ENCODE measurements around the gene SKI.
A peak's percentile ranks its signal among the peaks of the same experiment; 100 is the strongest.

Gene SKI

GRCh38 chr1:2188336-2188735, 39.8 kb upstream of the SKI start:
- H3F3A ChIP-seq (ENCODE audit: control insufficient read depth, insufficient read depth), result no peaks in the 10 kb centered on the region
- H3K79me2 ChIP-seq (ENCODE audit: control insufficient read depth, low read length), result no peaks in the 10 kb centered on the region
- H4K20me1 ChIP-seq (ENCODE audit: control insufficient read depth, insufficient read depth, low read depth, low read length), result no peaks in the 10 kb centered on the region
- no peaks in the 10 kb centered on the region for H3K9me2 ChIP-seq (replicated peaks; ENCODE audit: control insufficient read depth, low read length)
- H3K4me3 ChIP-seq (ENCODE audit: low read length), result no peak overlapping the region
- H3K9me3 ChIP-seq (ENCODE audit: control insufficient read depth, insufficient read depth, low read length), result no peaks in the 10 kb centered on the region
- no peak overlapping the region for H3K27ac ChIP-seq (ENCODE audit: low read depth, low read length)
- H3K4me2 ChIP-seq (ENCODE audit: low read length), result no peak overlapping the region
- H3K36me3 ChIP-seq (ENCODE audit: control insufficient read depth, low read length), result no peaks in the 10 kb centered on the region
- H3K27me3 ChIP-seq (ENCODE audit: control insufficient read depth, low read length), result no peaks in the 10 kb centered on the region
- TF ChIP-seq CTCF (IDR thresholded peaks at IDR 0.05; ENCODE audit: low read depth, low read length, poor library complexity, severe bottlenecking) (no peak), EZH2phosphoT487 (IDR thresholded peaks at IDR 0.05; ENCODE audit: borderline replicate concordance, low read length) (no peak)
- H3K4me1 ChIP-seq (ENCODE audit: control insufficient read depth, low read length), result peaks cover 8% of the 10 kb centered on the region

- Histone ChIP-seq H3K27me3 (ENCODE audit: control insufficient read depth, low read length) (no peaks in the 10 kb centered on the region), H3K9me2 (replicated peaks; ENCODE audit: control insufficient read depth, low read length) (no peaks in the 10 kb centered on the region), H3K27ac (ENCODE audit: low read depth, low read length) (0 out of 2 replicates have a peak overlapping the region, but pooled peaks have one; percentile 26), H3K4me2 (ENCODE audit: low read length) (peak overlapping the region; percentile 79), H3F3A (ENCODE audit: control insufficient read depth, insufficient read depth) (no peaks in the 10 kb centered on the region), H3K4me3 (ENCODE audit: low read length) (peak overlapping the region; percentile 75), H3K36me3 (ENCODE audit: control insufficient read depth, low read length) (no peaks in the 10 kb centered on the region), H4K20me1 (ENCODE audit: control insufficient read depth, insufficient read depth, low read depth, low read length) (no peaks in the 10 kb centered on the region), H3K4me1 (ENCODE audit: control insufficient read depth, low read length) (peaks cover 16% of the 10 kb centered on the region), H3K9me3 (ENCODE audit: control insufficient read depth, insufficient read depth, low read length) (no peaks in the 10 kb centered on the region), H3K79me2 (ENCODE audit: control insufficient read depth, low read length) (peaks cover 3% of the 10 kb centered on the region; the same call in 1 of the 2 replicates)
- no peak for TF ChIP-seq EZH2phosphoT487 (IDR thresholded peaks at IDR 0.05; ENCODE audit: borderline replicate concordance, low read length)
- TF ChIP-seq CTCF (IDR thresholded peaks at IDR 0.05; ENCODE audit: low read depth, low read length, poor library complexity, severe bottlenecking), result no peak
Observed at GRCh38 chr1:2189459-2190425, 38.4 kb upstream of the SKI start.

GRCh38 chr1:2190491-2190976, 37.6 kb upstream of the SKI start:
- H3K4me3 ChIP-seq (ENCODE audit: low read length), result no peak overlapping the region

More at GRCh38 chr1:2190491-2190976, 37.6 kb upstream of the SKI start:
- Histone ChIP-seq H3K36me3 (ENCODE audit: control insufficient read depth, low read length) (no peaks in the 10 kb centered on the region), H3K9me3 (ENCODE audit: control insufficient read depth, insufficient read depth, low read length) (no peaks in the 10 kb centered on the region), H3K9me2 (replicated peaks; ENCODE audit: control insufficient read depth, low read length) (no peaks in the 10 kb centered on the region), H3K4me2 (ENCODE audit: low read length) (no peak overlapping the region; the same call in 1 of the 2 replicates), H4K20me1 (ENCODE audit: control insufficient read depth, insufficient read depth, low read depth, low read length) (no peaks in the 10 kb centered on the region), H3F3A (ENCODE audit: control insufficient read depth, insufficient read depth) (no peaks in the 10 kb centered on the region), H3K27ac (ENCODE audit: low read depth, low read length) (no peak overlapping the region), H3K79me2 (ENCODE audit: control insufficient read depth, low read length) (peaks cover 3% of the 10 kb centered on the region; the same call in 1 of the 2 replicates), H3K4me1 (ENCODE audit: control insufficient read depth, low read length) (peaks cover 23% of the 10 kb centered on the region), H3K27me3 (ENCODE audit: control insufficient read depth, low read length) (no peaks in the 10 kb centered on the region)
- TF ChIP-seq EZH2phosphoT487 (IDR thresholded peaks at IDR 0.05; ENCODE audit: borderline replicate concordance, low read length), result no peak
- TF ChIP-seq CTCF (IDR thresholded peaks at IDR 0.05; ENCODE audit: low read depth, low read length, poor library complexity, severe bottlenecking), result no peak
